Ishikawa (cell line): ENCODE results near the gene ZNF3.

ENCODE experiments used
- CEBPB ChIP-seq: IDR thresholded peaks from 2 replicates; pipeline ENCODE4 v1.6.1; 2012
- EP300 ChIP-seq: IDR thresholded peaks from 2 replicates; pipeline ENCODE4 v1.6.1; 2012; ENCODE audit warnings: borderline replicate concordance
- NFIC ChIP-seq: IDR thresholded peaks from 2 replicates; pipeline ENCODE4 v1.6.1; 2012
- REST ChIP-seq: IDR thresholded peaks from 2 replicates; pipeline ENCODE4 v1.6.1; 2012; ENCODE audit warnings: low read depth, mild to moderate bottlenecking
- YY1 ChIP-seq: IDR thresholded peaks from 2 replicates; pipeline ENCODE4 v1.6.1; 2012; ENCODE audit warnings: low read depth

- no peak for TF ChIP-seq EP300
- TF ChIP-seq CEBPB, result no peak
- no peak for TF ChIP-seq REST
- no peak for TF ChIP-seq YY1
- no peak for TF ChIP-seq NFIC
Measured at GRCh38 chr7:100119970-100120732, 38.6 kb upstream of the ZNF3 start.
